Heart right ventricle (tissue), 16 donors: ENCODE measurements around the gene SH3RF1. TPM values are rescaled to one million over a fixed set of nuclear protein-coding genes. Genes with fewer than 3 reads are reported as not detected.

ENCODE experiments used
- ATAC-seq, 8 donors: fragments of 200-7000 bp; cut with Tn5 transposase; one replicate each; pipeline ENCODE4 v1.9.1; 2020; ENCODE audit warnings: mild to moderate bottlenecking in 8 of 8, moderate library complexity in 8 of 8, moderate number of reproducible peaks in 1 of 8
- DNase-seq, 2 donors: peaks; one replicate each; pipeline ENCODE4 v3.0.0-alpha.2; 2020
- H3K27ac ChIP-seq, 10 donors: fragments of 200-600 bp; sonication (generic) in 2 of 10; one replicate each; pipeline versions ENCODE4 v1.5.0 to v1.8.0; 2020 to 2022; ENCODE audit warnings: mild to moderate bottlenecking in 3 of 10
- H3K27me3 ChIP-seq, 7 donors: fragments of 200-600 bp; one replicate each; pipeline ENCODE4 v1.8.0; 2021 to 2022; ENCODE audit warnings: mild to moderate bottlenecking in 2 of 7
- H3K36me3 ChIP-seq, 9 donors: fragments of 200-600 bp; sonication (generic) in 1 of 9; one replicate each; pipeline versions ENCODE4 v1.5.0 to v1.8.0; 2020 to 2022; ENCODE audit warnings: mild to moderate bottlenecking in 2 of 9
- H3K4me1 ChIP-seq, 9 donors: fragments of 200-600 bp; sonication (generic) in 1 of 9; one replicate each; pipeline versions ENCODE4 v1.5.0 to v1.8.0; 2020 to 2022; ENCODE audit warnings: mild to moderate bottlenecking in 4 of 9
- H3K4me3 ChIP-seq, 10 donors: fragments of 200-600 bp; sonication (generic) in 2 of 10; one replicate each; pipeline versions ENCODE4 v1.5.0 to v1.8.0; 2020 to 2022; ENCODE audit warnings: mild to moderate bottlenecking in 7 of 10, moderate library complexity in 2 of 10
- H3K9me3 ChIP-seq, 11 donors: fragments of 200-600 bp in 10 of 11; sonication (generic) in 2 of 11; one replicate each; pipeline versions ENCODE4 v1.5.0 to v1.8.0; 2013 to 2022; ENCODE audit warnings: mild to moderate bottlenecking in 2 of 11, control low read depth in 1 of 11, moderate library complexity in 1 of 11
- CTCF ChIP-seq, 9 donors: fragments of 200-600 bp; sonication (generic) in 2 of 9; IDR thresholded peaks; one replicate each; pipeline versions ENCODE4 v1.5.0 to v1.8.0; 2021 to 2022; ENCODE audit warnings: antibody characterized with exemption in 9 of 9, mild to moderate bottlenecking in 5 of 9, moderate library complexity in 1 of 9
- WGBS, 2 donors: extraction: QIAGEN DNeasy Blood & Tissue Kit; methylation state at CpG; one replicate each; pipeline ENCODE4 v1.1.7; 2013; ENCODE audit warnings: inconsistent platforms in 1 of 2; 5-methylcytosine and 5-hydroxymethylcytosine counted together
- intact Hi-C, 10 donors: fragments of 100-400 bp; cut with DNase I; formaldehyde crosslinking; loops; one replicate each; pipeline versions ENCODE4 v1.11.1 to v1.14.2; 2022
- polyA plus RNA-seq, 2 donors: library from polyadenylated mRNA; stranded (reverse); fragments of 200-250 nt; gene quantifications; one replicate each; pipeline ENCODE4 v1.2.3, GENCODE V29; 2013
- total RNA-seq, 10 donors: library from RNA; stranded (reverse); fragmentation: NEBNext Ultra II Directional in 3 of 10; extraction: Animal tissue kit (Norgen Biotek cat#: 25700) in 3 of 10; gene quantifications; one replicate each; pipeline versions ENCODE4 v1.2.1 to v1.2.4, GENCODE V29; 2021 to 2023
- donor health status: Arrhythmogenic right ventricular cardiomyopathy.
- donor health status: ischemic (EF 13 %, LVEDD 7.1; RV severe dilation, severe dysfunction).
- donor health status: healthy with polysubstance abuse.
- donor health status: DM: no; HTN: yes; CAD: no.
- donor health status: DM: no; HTN: no; CAD: no.
- donor health status: ischemic (EF 25% LVEDD 6.9; RV normal size, moderate dysfunction).
- donor health status: ischemic (EF 25% LVEDD 5.7; RV mildly dilated, moderate dysfunction).
- donor health status: healthy.
- donor health status: DM: yes; HTN: yes; CAD: no.
- donor health status: Ischemic cardiomyopathy.
- donor health status: ischemic (EF 35%, LVEDD 5.7; RV mildly dilated, moderate dysfunction).
- donor health status: nonischemic (EF 11% LVEDD 7.7; RV severe dilation, severe dysfunction).
- donor health status: DM: yes; HTN: yes; CAD: no.
- donor health status: PGD.
- donor health status: ischemic (EF 29% LVEDD 5.4; RV normal size, mild dysfunction).
- donor health status: nonischemic (EF 23%, LVEDD 6.1; RV moderate dilation, normal function).

The SH3RF1 gene
- total and polyA plus RNA-seq, 12 donors: 2.6 to 11.7 (median 8.9) TPM

GRCh38 chr4:169174247-169174646, 96.5 kb downstream of the SH3RF1 start:
- no peaks in the 10 kb centered on the region for H3K27me3 ChIP-seq
- no peaks in the 10 kb centered on the region for H3K9me3 ChIP-seq
- ATAC-seq (no peak), DNase-seq (no peak)
- H3K36me3 ChIP-seq: no peaks in the 10 kb centered on the region
- no peak overlapping the region for H3K4me3 ChIP-seq
- WGBS, 2 donors: 97 to 98% methylated on average over 3 of the region's 3 CpGs
- no peak for TF ChIP-seq CTCF (IDR thresholded peaks at IDR 0.05)
- intact Hi-C loops: no loop called here
- peaks cover 0 to 18% (median 0%) of the 10 kb centered on the region in 9 donors for H3K4me1 ChIP-seq
- peak overlapping the region in 1 of 10 donors; percentile 16 for H3K27ac ChIP-seq

- DNase-seq: no peak
- Histone ChIP-seq H3K27ac (no peak overlapping the region), H3K9me3 (no peaks in the 10 kb centered on the region), H3K4me1 (peaks cover 0 to 40% (median 13%) of the 10 kb centered on the region in 9 donors), H3K36me3 (no peaks in the 10 kb centered on the region), H3K4me3 (no peak overlapping the region), H3K27me3 (no peaks in the 10 kb centered on the region)
- intact Hi-C loops: no loop called here
- no peak for ATAC-seq
- 70 to 78% methylated on average over 2 of the region's 2 CpGs for whole genome bisulfite sequencing, 2 donors
- TF ChIP-seq CTCF (IDR thresholded peaks at IDR 0.05): no peak
These were observed 102.5 kb downstream of the SH3RF1 start for GRCh38 chr4:169167957-169168858.

- no peak for ATAC-seq
- WGBS, 2 donors: 96 to 98% methylated on average over 1 of the region's 1 CpG
- no peaks in the 10 kb centered on the region for H3K9me3 ChIP-seq
These were observed 105.9 kb downstream of the SH3RF1 start for GRCh38 chr4:169164669-169165415.

More at GRCh38 chr4:169164669-169165415, 105.9 kb downstream of the SH3RF1 start:
- Histone ChIP-seq H3K27me3 (no peaks in the 10 kb centered on the region), H3K36me3 (no peaks in the 10 kb centered on the region), H3K4me1 (peaks cover 0 to 34% (median 19%) of the 10 kb centered on the region in 9 donors), H3K4me3 (no peak overlapping the region), H3K27ac (no peak overlapping the region)
- intact Hi-C loops: no loop called here
- DNase-seq: no peak
- no peak for TF ChIP-seq CTCF (IDR thresholded peaks at IDR 0.05)
